WTC11 (cell line): ENCODE data around the gene ABCC3. TPM values are rescaled to one million over a fixed set of nuclear protein-coding genes. Genes with fewer than 3 reads are reported as not detected.

Experiments used
- ATAC-seq: fragments of 200-7000 bp; cut with Tn5 transposase; 2 replicates; pipeline ENCODE4 v1.10.0; 2021; ENCODE audit warnings: mild to moderate bottlenecking, moderate library complexity
- CTCF ChIA-PET: fragments of 300-600 bp; sonication (Branson Sonifier 250); formaldehyde crosslinking; loops from one replicate; lab custom pipeline; 2021; ENCODE audit warnings: antibody characterized with exemption; lab: Charles Lee
- POLR2A ChIA-PET: fragments of 350-600 bp; sonication (Branson Sonifier 250); formaldehyde crosslinking; loops from one replicate; lab custom pipeline; 2021; ENCODE audit warnings: antibody characterized with exemption; lab: Charles Lee
- DNase-seq: peaks from one replicate; pipeline ENCODE4 v3.0.0; 2021; ENCODE audit warnings: low spot score
- H3K27ac Mint-ChIP-seq: 2 replicates; pipeline ENCODE4 v1.8.0; 2021; ENCODE audit warnings: mixed read lengths
- H3K27me3 Mint-ChIP-seq: 2 replicates; pipeline ENCODE4 v1.8.0; 2021; ENCODE audit warnings: low read depth, mild to moderate bottlenecking, moderate library complexity, mixed read lengths
- H3K36me3 Mint-ChIP-seq: 2 replicates; pipeline ENCODE4 v1.8.0; 2021; ENCODE audit warnings: mixed read lengths
- H3K4me1 Mint-ChIP-seq: 2 replicates; pipeline ENCODE4 v1.8.0; 2022; ENCODE audit warnings: mixed read lengths
- H3K4me3 Mint-ChIP-seq: 2 replicates; pipeline ENCODE4 v1.8.0; 2021; ENCODE audit warnings: mild to moderate bottlenecking, moderate library complexity, mixed read lengths
- H3K9me3 Mint-ChIP-seq: 2 replicates; pipeline ENCODE4 v1.8.0; 2021; ENCODE audit warnings: mixed read lengths
- ATF1 ChIP-seq: sonication (generic); formaldehyde crosslinking; IDR thresholded peaks from 2 replicates; pipeline ENCODE4 v1.8.1; 2023; ENCODE audit warnings: mild to moderate bottlenecking, moderate library complexity, missing genetic modification reagents
- ATF3 ChIP-seq: sonication (generic); formaldehyde crosslinking; conservative IDR thresholded peaks from 2 replicates; pipeline ENCODE4 v1.8.1; 2022; ENCODE audit warnings: mild to moderate bottlenecking, missing genetic modification reagents
- ELF4 ChIP-seq: sonication (generic); formaldehyde crosslinking; IDR thresholded peaks from 2 replicates; pipeline ENCODE4 v1.8.1; 2022; ENCODE audit warnings: low read depth, mild to moderate bottlenecking, moderate library complexity, missing genetic modification reagents
- NR1H2 ChIP-seq: sonication (generic); formaldehyde crosslinking; IDR thresholded peaks from 2 replicates; pipeline ENCODE4 v1.9.0; 2021; ENCODE audit warnings: mild to moderate bottlenecking, moderate library complexity, missing genetic modification reagents
- NR2C2 ChIP-seq: sonication (generic); formaldehyde crosslinking; IDR thresholded peaks from 2 replicates; pipeline ENCODE4 v1.8.0; 2022; ENCODE audit warnings: mild to moderate bottlenecking, missing genetic modification reagents
- PRDM15 ChIP-seq: sonication (generic); formaldehyde crosslinking; IDR thresholded peaks from 2 replicates; pipeline ENCODE4 v1.8.0; 2022; ENCODE audit warnings: missing genetic modification reagents
- PRRX2 ChIP-seq: fragments of 250-450 bp; sonication (Bioruptor Pico); IDR thresholded peaks from 2 replicates; pipeline ENCODE4 v1.8.0; 2021; ENCODE audit warnings: mild to moderate bottlenecking
- ZBTB21 ChIP-seq: sonication (generic); formaldehyde crosslinking; IDR thresholded peaks from 2 replicates; pipeline ENCODE4 v1.8.1; 2023; ENCODE audit warnings: mild to moderate bottlenecking, missing genetic modification reagents, borderline replicate concordance
- ZNF423 ChIP-seq: fragments of 250-450 bp; sonication (Bioruptor Pico); IDR thresholded peaks from 2 replicates; pipeline ENCODE4 v2.1.2; 2022; ENCODE audit warnings: mild to moderate bottlenecking, moderate library complexity
- total RNA-seq: library from RNA; stranded (reverse); gene quantifications from 3 replicates; pipeline ENCODE4 v1.2.3, GENCODE V29; 2021
- TF ChIP-seq, protein P1 (sequence below): sonication (generic); formaldehyde crosslinking; conservative IDR thresholded peaks from 2 replicates; pipeline ENCODE4 v1.8.1; 2023; ENCODE audit warnings: mild to moderate bottlenecking, low read depth, missing genetic modification reagents, moderate library complexity
- TF ChIP-seq, protein P2 (sequence below): sonication (generic); formaldehyde crosslinking; IDR thresholded peaks from 2 replicates; pipeline ENCODE4 v1.8.1; 2023; ENCODE audit warnings: mild to moderate bottlenecking, missing genetic modification reagents, borderline replicate concordance
- TF ChIP-seq, protein P3 (sequence below): sonication (generic); formaldehyde crosslinking; IDR thresholded peaks from 2 replicates; pipeline ENCODE4 v1.8.0; 2022; ENCODE audit warnings: mild to moderate bottlenecking, missing genetic modification reagents
- TF ChIP-seq, protein P4 (sequence below): fragments of 250-450 bp; sonication (Bioruptor Pico); IDR thresholded peaks from 2 replicates; pipeline ENCODE4 v1.9.0; 2021; ENCODE audit warnings: mild to moderate bottlenecking

The ABCC3 gene
- total RNA-seq, 1 experiment from 2014 or later: 0.92 TPM

DNA sequence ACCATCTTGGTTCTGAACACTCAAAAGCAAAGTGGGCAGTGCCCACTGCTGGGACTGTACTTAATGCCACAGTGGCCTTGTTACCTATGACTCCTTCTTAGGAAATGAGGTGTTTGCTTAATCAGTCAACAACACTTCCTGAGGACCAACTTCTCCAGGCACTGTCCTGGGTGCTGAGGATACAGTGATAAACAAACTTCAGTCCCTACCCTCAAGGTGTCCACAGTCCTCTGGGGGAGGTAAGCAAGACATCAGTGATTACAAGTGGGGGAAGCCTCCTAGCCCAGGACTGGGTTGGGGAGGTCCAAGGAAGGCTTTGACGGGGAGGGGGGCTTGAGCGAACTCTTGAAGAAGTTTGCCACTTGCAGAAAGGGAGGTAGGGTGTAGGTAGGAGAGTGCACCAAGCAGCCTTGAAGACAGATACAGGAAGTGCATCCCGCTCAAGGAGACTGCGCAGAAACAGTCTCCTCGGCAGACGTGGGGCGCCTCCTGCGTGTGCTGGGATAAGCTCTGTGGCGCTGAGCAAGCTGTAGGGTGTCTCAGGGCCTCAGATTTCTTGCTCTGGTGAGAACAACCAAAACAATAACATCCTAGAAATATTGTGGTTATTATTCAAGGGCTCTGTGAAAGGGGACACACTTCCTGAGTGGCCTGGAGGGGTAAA, 2.6 kb upstream of the ABCC3 start:
- H3K36me3 Mint-ChIP-seq: no peaks in the 10 kb centered on the region
- no peak overlapping the region for H3K4me3 Mint-ChIP-seq
- ATAC-seq: no peak
- H3K27me3 Mint-ChIP-seq: peaks cover 54% of the 10 kb centered on the region
- POLR2A ChIA-PET: interaction anchor here (0.6 kb wide), 1 partner anchor 71 kb away, joined by 4 read pairs; no protein-coding TSS in a partner anchor
- H3K27ac Mint-ChIP-seq: no peak overlapping the region
- TF ChIP-seq ATF3 (CRISPR knock-in tag) (no peak), ZBTB21 (CRISPR knock-in tag) (no peak), PRRX2 (CRISPR knock-in tag) (no peak), NR2C2 (no peak)
- TF ChIP-seq, protein P1, sequence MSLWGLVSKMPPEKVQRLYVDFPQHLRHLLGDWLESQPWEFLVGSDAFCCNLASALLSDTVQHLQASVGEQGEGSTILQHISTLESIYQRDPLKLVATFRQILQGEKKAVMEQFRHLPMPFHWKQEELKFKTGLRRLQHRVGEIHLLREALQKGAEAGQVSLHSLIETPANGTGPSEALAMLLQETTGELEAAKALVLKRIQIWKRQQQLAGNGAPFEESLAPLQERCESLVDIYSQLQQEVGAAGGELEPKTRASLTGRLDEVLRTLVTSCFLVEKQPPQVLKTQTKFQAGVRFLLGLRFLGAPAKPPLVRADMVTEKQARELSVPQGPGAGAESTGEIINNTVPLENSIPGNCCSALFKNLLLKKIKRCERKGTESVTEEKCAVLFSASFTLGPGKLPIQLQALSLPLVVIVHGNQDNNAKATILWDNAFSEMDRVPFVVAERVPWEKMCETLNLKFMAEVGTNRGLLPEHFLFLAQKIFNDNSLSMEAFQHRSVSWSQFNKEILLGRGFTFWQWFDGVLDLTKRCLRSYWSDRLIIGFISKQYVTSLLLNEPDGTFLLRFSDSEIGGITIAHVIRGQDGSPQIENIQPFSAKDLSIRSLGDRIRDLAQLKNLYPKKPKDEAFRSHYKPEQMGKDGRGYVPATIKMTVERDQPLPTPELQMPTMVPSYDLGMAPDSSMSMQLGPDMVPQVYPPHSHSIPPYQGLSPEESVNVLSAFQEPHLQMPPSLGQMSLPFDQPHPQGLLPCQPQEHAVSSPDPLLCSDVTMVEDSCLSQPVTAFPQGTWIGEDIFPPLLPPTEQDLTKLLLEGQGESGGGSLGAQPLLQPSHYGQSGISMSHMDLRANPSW (CRISPR knock-in tag): no peak
- TF ChIP-seq, protein P2, sequence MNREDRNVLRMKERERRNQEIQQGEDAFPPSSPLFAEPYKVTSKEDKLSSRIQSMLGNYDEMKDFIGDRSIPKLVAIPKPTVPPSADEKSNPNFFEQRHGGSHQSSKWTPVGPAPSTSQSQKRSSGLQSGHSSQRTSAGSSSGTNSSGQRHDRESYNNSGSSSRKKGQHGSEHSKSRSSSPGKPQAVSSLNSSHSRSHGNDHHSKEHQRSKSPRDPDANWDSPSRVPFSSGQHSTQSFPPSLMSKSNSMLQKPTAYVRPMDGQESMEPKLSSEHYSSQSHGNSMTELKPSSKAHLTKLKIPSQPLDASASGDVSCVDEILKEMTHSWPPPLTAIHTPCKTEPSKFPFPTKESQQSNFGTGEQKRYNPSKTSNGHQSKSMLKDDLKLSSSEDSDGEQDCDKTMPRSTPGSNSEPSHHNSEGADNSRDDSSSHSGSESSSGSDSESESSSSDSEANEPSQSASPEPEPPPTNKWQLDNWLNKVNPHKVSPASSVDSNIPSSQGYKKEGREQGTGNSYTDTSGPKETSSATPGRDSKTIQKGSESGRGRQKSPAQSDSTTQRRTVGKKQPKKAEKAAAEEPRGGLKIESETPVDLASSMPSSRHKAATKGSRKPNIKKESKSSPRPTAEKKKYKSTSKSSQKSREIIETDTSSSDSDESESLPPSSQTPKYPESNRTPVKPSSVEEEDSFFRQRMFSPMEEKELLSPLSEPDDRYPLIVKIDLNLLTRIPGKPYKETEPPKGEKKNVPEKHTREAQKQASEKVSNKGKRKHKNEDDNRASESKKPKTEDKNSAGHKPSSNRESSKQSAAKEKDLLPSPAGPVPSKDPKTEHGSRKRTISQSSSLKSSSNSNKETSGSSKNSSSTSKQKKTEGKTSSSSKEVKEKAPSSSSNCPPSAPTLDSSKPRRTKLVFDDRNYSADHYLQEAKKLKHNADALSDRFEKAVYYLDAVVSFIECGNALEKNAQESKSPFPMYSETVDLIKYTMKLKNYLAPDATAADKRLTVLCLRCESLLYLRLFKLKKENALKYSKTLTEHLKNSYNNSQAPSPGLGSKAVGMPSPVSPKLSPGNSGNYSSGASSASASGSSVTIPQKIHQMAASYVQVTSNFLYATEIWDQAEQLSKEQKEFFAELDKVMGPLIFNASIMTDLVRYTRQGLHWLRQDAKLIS (CRISPR knock-in tag): no peak
- CTCF ChIA-PET: interaction anchor here (0.9 to 7.5 kb wide), 7 partner anchors 29 to 85 kb away, joined by 3 to 121 read pairs (median 6); partner anchors contain the start of genes CACNA1G and SPATA20
- no peaks in the 10 kb centered on the region for H3K9me3 Mint-ChIP-seq
- DNase-seq: no peak
- H3K4me1 Mint-ChIP-seq: peaks cover 22% of the 10 kb centered on the region

GRCh38 chr17:50632637-50633036, 2.0 kb upstream of the ABCC3 start:
- ChIA-PET POLR2A (interaction anchor here (0.6 kb wide), 1 partner anchor 71 kb away, joined by 4 read pairs; no protein-coding TSS in a partner anchor), CTCF (interaction anchor here (0.5 to 1.4 kb wide), 4 partner anchors 29 to 427 kb away, joined by 3 to 4 read pairs (median 3); no protein-coding TSS in a partner anchor)
- no peaks in the 10 kb centered on the region for H3K9me3 Mint-ChIP-seq
- no peak overlapping the region for H3K27ac Mint-ChIP-seq
- ATAC-seq: no peak
- no peak overlapping the region for H3K4me3 Mint-ChIP-seq
- H3K4me1 Mint-ChIP-seq: peaks cover 18% of the 10 kb centered on the region
- peaks cover 60% of the 10 kb centered on the region for H3K27me3 Mint-ChIP-seq
- H3K36me3 Mint-ChIP-seq: no peaks in the 10 kb centered on the region
- TF ChIP-seq ELF4 (no peak), ZNF423 (CRISPR knock-in tag) (no peak), PRDM15 (CRISPR knock-in tag) (no peak), ATF1 (no peak), NR1H2 (CRISPR knock-in tag) (no peak), NR2C2 (no peak)
- TF ChIP-seq, protein P3, sequence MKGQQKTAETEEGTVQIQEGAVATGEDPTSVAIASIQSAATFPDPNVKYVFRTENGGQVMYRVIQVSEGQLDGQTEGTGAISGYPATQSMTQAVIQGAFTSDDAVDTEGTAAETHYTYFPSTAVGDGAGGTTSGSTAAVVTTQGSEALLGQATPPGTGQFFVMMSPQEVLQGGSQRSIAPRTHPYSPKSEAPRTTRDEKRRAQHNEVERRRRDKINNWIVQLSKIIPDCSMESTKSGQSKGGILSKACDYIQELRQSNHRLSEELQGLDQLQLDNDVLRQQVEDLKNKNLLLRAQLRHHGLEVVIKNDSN: no peak
- TF ChIP-seq, protein P4, sequence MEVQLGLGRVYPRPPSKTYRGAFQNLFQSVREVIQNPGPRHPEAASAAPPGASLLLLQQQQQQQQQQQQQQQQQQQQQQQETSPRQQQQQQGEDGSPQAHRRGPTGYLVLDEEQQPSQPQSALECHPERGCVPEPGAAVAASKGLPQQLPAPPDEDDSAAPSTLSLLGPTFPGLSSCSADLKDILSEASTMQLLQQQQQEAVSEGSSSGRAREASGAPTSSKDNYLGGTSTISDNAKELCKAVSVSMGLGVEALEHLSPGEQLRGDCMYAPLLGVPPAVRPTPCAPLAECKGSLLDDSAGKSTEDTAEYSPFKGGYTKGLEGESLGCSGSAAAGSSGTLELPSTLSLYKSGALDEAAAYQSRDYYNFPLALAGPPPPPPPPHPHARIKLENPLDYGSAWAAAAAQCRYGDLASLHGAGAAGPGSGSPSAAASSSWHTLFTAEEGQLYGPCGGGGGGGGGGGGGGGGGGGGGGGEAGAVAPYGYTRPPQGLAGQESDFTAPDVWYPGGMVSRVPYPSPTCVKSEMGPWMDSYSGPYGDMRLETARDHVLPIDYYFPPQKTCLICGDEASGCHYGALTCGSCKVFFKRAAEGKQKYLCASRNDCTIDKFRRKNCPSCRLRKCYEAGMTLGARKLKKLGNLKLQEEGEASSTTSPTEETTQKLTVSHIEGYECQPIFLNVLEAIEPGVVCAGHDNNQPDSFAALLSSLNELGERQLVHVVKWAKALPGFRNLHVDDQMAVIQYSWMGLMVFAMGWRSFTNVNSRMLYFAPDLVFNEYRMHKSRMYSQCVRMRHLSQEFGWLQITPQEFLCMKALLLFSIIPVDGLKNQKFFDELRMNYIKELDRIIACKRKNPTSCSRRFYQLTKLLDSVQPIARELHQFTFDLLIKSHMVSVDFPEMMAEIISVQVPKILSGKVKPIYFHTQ (CRISPR knock-in tag): no peak
- TF ChIP-seq, all 79 proteins: peak for 0
- DNase-seq: no peak
